ENCODE results near the gene TTPAL.

TTPAL gene

DNA sequence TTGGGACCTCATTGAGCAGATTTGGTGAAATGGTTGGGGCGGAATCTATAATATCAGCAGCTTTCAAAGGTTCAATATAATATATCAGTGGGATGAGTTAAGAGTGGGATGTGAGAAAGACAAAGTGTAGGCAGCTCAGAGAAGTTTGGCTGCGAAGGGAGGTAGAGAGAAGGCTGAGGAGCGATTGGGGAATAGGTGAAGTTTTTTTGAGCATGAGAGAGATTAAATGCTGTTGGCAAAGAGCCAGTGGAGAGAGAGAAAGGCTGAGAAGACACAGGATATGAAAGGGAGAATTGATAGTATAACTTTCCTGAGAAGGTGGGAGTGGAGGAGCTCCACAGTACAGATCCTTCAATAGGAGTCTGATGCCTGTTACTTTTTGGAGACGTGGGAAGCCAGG is 58.3 kb downstream of the TTPAL start:
- no peak for DNase-seq (ENCODE audit: low read depth in 3 of 3)

- DNase-seq (ENCODE audit: low read depth in 3 of 3) = no peak
Measured at GRCh38 chr20:44536175-44536574, 60.5 kb downstream of the TTPAL start.

DNA sequence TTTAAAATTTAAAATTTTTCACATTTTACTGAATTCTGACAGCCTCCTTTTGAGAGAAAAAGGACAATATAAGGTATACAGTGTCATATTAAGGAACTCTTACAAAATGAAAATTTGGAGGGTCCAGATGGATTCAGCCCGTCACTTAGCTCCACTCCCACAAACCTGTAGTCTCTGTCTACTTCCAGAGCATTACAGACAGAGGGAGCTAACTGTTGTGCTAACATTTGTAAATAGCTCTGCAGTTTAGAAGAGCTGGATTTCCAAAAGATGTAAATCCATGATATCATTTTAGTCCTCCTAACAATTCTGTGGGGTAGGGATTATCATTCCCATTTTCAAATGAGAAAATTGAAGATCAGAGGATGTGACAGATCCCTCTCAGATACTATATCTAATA is 62.3 kb downstream of the TTPAL start:
- no peak for DNase-seq (ENCODE audit: low read depth in 3 of 3)

DNA sequence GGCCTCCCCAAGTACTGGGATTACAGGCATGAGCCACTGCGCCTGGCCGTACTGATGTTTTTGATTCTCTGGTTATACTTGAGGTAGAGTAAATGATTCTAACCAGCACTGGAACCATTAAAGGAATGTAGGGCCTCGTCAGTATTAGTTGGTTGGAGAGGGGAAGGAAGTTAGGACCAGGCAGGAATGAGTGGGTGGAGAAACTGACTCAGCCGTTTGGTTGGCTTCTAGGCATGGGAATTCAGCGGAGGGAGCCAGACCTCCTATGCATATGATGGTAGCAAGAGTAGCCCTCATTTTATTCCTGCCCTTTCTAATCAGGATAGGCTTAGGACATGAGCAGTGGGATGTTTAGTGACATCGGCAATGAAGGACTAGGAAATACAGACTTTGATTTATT is 65.2 kb downstream of the TTPAL start:
- DNase-seq (ENCODE audit: low read depth in 3 of 3) = no peak

DNA sequence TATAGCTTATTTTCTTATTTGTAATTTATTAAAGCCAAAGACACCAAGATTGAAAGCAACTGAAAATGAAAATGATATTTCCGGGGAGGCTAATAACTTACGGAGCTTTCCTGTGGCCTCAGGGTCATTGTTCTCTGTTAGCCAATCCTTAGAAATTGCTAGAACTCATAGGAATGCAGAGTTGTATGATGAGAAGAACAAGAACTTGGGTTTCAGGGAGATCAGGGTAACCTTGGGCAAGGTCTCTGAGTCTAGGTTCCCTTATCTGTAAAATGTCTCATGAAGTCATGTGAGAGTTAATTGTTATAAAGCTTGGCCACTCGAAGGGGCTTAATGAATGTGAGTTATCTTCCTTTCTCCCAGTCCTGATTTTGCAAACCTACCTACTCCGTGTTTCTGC is 66.3 kb downstream of the TTPAL start:
- DNase-seq (ENCODE audit: low read depth in 3 of 3) = no peak

DNA sequence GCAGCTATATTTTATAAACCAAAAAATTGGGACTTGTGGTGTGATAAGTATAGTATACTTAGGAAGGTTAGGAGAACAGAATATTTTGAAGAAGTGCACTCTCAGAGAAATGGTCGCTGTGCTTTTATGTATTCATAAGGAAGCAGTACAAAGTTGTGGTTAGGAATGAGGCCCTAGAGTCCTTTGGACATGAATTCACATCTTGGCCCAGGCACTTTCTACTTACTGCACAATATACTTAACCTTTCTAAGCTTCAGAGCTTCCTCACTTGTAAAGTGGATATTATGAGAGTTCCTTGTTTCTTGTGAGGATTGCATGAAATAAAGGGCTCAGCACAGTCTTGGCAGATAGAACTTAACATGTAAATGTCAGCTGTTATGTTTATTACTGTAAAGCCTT is 67.2 kb downstream of the TTPAL start:
- DNase-seq (ENCODE audit: low read depth in 3 of 3) = no peak

- no peak for DNase-seq (ENCODE audit: low read depth in 3 of 3)
Measured at GRCh38 chr20:44543358-44543757, 67.7 kb downstream of the TTPAL start.

Measured in stimulated activated CD4-positive, alpha-beta T cell treated with anti-CD3 and anti-CD28 coated beads, TNF-alpha, amount 100 ng/mL, for 48 hours (primary cell).